ENCODE results near the gene RNF43. TPM values are rescaled to one million over a fixed set of nuclear protein-coding genes. Genes with fewer than 3 reads are reported as not detected.

The RNF43 gene
- total and polyA plus RNA-seq, 2 of the 13 experiments (the other 11 are each of a cell fraction or from before 2014, with no cell fraction given), result 31.0 to 53.4 TPM

DNA sequence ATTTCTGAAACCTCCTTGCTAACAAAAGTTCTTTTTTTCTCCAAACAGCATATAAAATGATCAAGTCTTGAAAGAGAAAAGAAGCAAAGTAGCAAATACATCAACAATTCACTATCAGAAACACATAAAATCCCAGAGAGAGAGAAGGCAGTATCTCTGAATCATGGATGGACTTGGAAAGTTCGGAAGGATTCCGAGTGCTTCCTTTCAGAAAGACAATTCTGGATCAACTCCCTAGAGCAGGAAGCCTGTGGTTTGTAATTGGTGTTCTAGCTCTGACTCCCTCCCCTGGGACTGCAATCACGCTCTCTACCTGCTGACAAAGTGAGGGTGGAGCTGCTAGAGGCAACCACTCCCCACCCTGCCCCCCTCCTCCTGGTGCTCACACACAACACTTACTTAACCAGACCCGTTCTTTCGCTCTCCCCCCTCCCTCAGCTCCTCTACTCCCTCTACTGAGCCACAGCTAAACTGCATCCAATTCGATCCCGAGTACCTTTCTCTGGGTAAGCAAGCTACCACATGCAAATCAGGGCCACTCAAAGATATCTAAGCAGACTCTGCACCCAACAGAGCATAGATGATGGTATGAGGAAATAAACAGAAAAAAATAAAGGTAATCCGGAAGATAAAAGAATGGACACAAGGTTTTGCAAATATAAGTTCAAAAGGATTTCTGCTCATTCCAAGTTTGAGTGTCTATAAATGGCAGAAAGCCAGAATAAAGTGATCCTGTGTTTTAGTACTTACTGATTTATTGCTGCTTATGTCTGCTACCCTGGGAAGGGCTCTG is at the start of gene RNF43 (continued):
- TF ChIP-seq PRPF4 (IDR thresholded peaks at IDR 0.05; ENCODE audit: low read depth, low read length, poor library complexity, severe bottlenecking) (no peak), PHF5A (CRISPR knock-in tag; IDR thresholded peaks at IDR 0.05; ENCODE audit: low read depth, unreplicated experiment) (peak; percentile 44), ZNF292 (CRISPR knock-in tag; IDR thresholded peaks at IDR 0.05; ENCODE audit: borderline replicate concordance, low read depth) (peak; percentile 88; the same call in 1 of the 2 replicates), ZNF383 (CRISPR knock-in tag; IDR thresholded peaks at IDR 0.05; ENCODE audit: borderline replicate concordance) (no peak), BORCS8-MEF2B (CRISPR knock-in tag; IDR thresholded peaks at IDR 0.05) (peak; percentile 89), SP140L (CRISPR knock-in tag; IDR thresholded peaks at IDR 0.05; ENCODE audit: borderline replicate concordance) (no peak), SMAD1 (CRISPR knock-in tag; IDR thresholded peaks at IDR 0.05; ENCODE audit: borderline replicate concordance, low read depth) (peak; percentile 89; the same call in 1 of the 2 replicates), ZNF138 (CRISPR knock-in tag; IDR thresholded peaks at IDR 0.05; ENCODE audit: low read depth) (peak; percentile 71; the same call in 1 of the 2 replicates), CBX2 (IDR thresholded peaks at IDR 0.05; ENCODE audit: low read depth, low read length) (no peak), CBX2 (CRISPR knock-in tag; IDR thresholded peaks at IDR 0.05; ENCODE audit: low read depth) (peak; percentile 76; the same call in 1 of the 2 replicates), NCOA1 (CRISPR knock-in tag; IDR thresholded peaks at IDR 0.05) (0 out of 2 replicates have a peak, but pooled peaks have one; percentile 31), ZNF362 (CRISPR knock-in tag; IDR thresholded peaks at IDR 0.05; ENCODE audit: borderline replicate concordance) (peak; percentile 64; the same call in 1 of the 2 replicates), ELF3 (CRISPR knock-in tag; IDR thresholded peaks at IDR 0.05) (peak; percentile 100), ZZZ3 (CRISPR knock-in tag; IDR thresholded peaks at IDR 0.05; ENCODE audit: borderline replicate concordance) (no peak; the same call in 1 of the 2 replicates), ZNF782 (CRISPR knock-in tag; IDR thresholded peaks at IDR 0.05; ENCODE audit: borderline replicate concordance) (no peak; the same call in 1 of the 2 replicates), RFX3 (CRISPR knock-in tag; IDR thresholded peaks at IDR 0.05) (peak; percentile 23), HNRNPK (IDR thresholded peaks at IDR 0.05; ENCODE audit: low read depth, low read length, poor library complexity, severe bottlenecking) (peak; percentile 33), SAP130 (CRISPR knock-in tag; IDR thresholded peaks at IDR 0.05; ENCODE audit: low read depth) (peak; percentile 98), PTBP1 (IDR thresholded peaks at IDR 0.05; ENCODE audit: low read depth, low read length, poor library complexity, severe bottlenecking) (no peak), ZNF354B (CRISPR knock-in tag; IDR thresholded peaks at IDR 0.05) (no peak), AGO1 (IDR thresholded peaks at IDR 0.05; ENCODE audit: low read depth, low read length, poor library complexity, severe bottlenecking) (no peak), SOX6 (IDR thresholded peaks at IDR 0.05) (no peak), SOX6 (CRISPR knock-in tag; IDR thresholded peaks at IDR 0.05) (peak; percentile 95), ZNF333 (CRISPR knock-in tag; IDR thresholded peaks at IDR 0.05; ENCODE audit: borderline replicate concordance) (0 out of 2 replicates have a peak, but pooled peaks have one; percentile 51), ZNF749 (CRISPR knock-in tag; IDR thresholded peaks at IDR 0.05; ENCODE audit: borderline replicate concordance) (no peak), CEBPG (CRISPR knock-in tag; IDR thresholded peaks at IDR 0.05) (peak; percentile 77), BHLHE40 (IDR thresholded peaks at IDR 0.05; ENCODE audit: low read length) (peak; percentile 73), RARA (CRISPR knock-in tag; IDR thresholded peaks at IDR 0.05) (peak; percentile 63; the same call in 1 of the 2 replicates), MTF1 (CRISPR knock-in tag; IDR thresholded peaks at IDR 0.05) (0 out of 2 replicates have a peak, but pooled peaks have one; percentile 40)
- TF ChIP-seq, protein P1, sequence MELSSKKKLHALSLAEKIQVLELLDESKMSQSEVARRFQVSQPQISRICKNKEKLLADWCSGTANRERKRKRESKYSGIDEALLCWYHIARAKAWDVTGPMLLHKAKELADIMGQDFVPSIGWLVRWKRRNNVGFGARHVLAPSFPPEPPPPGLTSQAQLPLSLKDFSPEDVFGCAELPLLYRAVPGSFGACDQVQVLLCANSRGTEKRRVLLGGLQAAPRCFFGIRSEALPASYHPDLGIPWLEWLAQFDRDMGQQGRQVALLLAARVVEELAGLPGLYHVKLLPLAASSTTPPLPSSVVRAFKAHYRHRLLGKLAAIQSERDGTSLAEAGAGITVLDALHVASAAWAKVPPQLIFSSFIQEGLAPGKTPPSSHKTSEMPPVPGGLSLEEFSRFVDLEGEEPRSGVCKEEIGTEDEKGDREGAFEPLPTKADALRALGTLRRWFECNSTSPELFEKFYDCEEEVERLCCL (CRISPR knock-in tag; IDR thresholded peaks at IDR 0.05; ENCODE audit: borderline replicate concordance), result no peak
